GM18909 (cell line): Measurements from ENCODE around the gene RGS11.
"Not testable (repeated sequence)": the region's sequence is repeated elsewhere in the genome, so short reads cannot be mapped to it uniquely, and the experiment has no call there.

Source experiments
- ATAC-seq: cut with Tn5 transposase; IDR thresholded peaks from one replicate; pipeline ENCODE4 v1.9.1; 2021; ENCODE audit warnings: mild to moderate bottlenecking; ENCODE audit not compliant: unreplicated experiment, poor library complexity

RGS11 gene

DNA sequence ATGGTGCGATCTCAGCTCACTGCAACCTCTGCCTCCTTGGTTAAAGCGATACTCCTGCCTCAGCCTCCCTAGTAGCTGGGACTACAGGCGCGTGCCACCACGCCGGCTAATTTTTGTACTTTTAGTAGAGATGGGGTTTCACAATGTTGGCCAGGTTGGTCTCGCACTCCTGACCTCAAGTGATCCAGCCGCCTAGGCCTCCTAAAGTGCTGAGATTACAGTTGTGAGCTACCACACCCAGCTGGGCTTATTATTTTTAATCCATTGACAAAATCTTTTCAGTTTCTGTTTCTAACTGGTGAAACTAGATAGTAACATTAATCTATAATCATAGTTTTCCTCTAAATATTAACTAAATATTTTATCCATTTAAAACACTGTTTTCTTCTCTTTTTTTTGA is 35.2 kb downstream of the RGS11 start:
- ATAC-seq, result no peak

DNA sequence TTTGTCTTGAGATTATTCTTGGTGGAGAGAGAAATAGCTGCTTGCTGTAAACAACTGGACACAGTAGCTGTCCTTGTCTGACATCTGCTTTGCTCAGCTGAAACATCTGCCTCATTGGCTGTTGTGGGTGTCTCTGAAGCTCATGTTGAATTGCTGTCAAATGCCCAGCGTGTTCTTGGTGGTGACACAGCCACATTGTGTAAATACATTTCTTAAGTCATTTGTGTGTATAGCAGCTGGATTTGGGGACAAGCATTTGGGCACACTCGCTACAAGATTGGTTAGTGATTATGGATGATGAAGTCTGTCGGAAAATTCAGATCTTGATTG is 35.8 kb downstream of the RGS11 start:
- no peak for ATAC-seq

DNA sequence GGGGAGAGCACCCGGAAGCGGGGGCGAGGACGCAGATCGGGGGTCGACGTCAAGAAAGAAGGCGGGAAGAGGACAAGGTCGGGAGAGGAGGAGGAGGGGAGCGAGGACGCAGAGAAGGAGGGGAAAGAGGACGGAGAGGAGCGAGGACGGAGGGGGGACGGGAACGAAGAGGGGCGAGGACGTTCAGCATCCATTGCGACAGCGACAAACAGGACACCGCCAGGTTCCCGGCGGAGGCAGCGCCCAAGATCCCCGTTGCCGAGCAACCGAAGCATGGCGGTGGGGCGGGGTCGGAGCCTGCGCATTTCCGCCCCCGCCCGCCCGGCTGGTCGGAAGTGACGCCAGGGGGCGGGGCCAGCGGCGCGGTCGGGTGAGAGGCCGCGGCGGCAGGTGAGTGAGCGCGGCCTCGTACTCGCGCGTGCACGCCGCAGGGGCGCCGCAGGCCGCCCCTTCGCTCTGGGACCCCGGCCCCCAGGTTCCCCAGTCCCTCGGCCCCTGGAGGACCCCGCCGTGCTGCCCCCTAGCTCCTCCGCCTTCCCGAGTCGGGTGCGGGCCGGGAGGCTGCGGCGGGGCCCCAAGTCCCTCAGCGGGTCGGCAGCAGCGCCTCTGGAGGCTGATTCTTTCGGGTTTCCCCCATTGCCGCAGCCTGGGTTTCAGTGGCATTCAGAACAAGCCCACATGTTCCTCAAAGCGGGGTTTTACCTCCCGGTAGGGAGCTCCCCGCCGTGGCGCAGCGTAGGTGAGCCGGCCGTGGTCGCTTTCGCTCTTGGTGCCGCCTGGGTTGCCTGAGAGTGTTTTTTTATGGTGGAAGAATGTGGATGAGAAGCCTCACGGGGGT is 41.1 kb downstream of the RGS11 start, which contains the start of gene FAM234A:
FAM234A (plus strand) TSS at position 354 of the 838 bp plus-strand sequence. CDS start 19,593 bp downstream, outside the sequence.
- ATAC-seq, result peak; percentile 84

DNA sequence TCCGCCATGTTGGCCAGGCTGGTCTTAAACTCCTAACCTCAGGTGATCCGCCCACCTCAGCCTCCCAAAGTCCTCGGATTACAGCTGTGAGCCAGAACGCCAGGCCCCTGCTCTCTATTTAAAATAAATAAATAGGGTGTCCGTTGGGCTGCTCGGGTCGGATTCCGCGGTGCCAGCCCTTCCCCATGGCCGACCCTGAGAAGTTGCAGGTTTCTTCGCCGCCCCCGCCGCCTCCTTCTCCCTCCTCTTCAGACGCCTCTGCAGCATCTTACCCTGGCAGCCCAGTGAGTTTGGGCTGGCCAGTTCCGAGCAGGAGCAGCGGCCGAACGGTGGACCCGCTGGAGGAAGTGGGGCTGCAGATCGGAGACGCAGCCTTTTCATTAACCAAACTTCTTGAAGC is 44.8 kb downstream of the RGS11 start:
- ATAC-seq, result no peak

DNA sequence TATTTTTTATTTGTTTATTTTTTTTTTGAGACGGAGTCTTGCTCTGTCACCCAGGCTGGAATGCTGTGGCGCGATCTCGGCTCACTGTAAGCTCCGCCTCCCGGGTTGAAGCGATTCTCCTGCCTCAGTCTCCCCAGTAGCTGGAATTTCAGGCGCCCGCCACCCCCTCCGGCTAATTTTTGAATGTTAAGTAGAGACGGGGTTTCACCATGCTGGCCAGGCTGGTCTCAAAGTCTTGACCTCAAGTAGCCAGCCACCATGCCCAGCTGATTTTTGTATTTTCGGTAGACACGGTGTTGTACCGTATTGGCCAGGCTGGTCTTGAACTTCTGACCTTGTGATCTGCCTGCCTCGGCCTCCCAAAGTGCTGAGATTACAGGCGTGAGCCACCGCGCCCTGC is 45.4 kb downstream of the RGS11 start:
- ATAC-seq, result not testable (repeated sequence)

DNA sequence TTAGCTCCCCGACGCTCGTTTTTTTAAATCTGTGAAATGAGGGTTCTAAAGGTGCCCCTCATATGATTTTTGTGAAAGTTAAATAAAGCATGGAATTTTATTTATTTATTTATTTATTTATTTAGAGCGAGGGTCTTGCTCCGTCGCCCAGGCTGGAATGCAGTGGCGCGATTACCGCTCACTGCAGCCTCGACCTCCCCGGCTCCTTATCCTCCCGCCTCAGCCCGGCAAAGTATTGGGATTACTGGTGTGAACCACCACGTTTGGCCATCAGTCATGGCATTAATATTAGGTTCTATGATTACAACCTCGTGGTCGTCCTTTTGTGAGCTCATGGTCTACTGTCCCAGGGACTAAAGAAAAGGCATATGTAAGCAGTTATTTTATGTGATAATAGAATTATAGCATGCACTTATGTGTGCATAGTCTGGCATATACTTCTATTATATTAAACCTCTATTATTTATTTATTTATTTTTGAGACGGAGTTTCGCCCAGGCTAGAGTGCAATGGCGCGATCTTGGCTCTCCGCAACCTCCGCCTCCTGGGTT is 45.9 kb downstream of the RGS11 start:
- no peak for ATAC-seq

DNA sequence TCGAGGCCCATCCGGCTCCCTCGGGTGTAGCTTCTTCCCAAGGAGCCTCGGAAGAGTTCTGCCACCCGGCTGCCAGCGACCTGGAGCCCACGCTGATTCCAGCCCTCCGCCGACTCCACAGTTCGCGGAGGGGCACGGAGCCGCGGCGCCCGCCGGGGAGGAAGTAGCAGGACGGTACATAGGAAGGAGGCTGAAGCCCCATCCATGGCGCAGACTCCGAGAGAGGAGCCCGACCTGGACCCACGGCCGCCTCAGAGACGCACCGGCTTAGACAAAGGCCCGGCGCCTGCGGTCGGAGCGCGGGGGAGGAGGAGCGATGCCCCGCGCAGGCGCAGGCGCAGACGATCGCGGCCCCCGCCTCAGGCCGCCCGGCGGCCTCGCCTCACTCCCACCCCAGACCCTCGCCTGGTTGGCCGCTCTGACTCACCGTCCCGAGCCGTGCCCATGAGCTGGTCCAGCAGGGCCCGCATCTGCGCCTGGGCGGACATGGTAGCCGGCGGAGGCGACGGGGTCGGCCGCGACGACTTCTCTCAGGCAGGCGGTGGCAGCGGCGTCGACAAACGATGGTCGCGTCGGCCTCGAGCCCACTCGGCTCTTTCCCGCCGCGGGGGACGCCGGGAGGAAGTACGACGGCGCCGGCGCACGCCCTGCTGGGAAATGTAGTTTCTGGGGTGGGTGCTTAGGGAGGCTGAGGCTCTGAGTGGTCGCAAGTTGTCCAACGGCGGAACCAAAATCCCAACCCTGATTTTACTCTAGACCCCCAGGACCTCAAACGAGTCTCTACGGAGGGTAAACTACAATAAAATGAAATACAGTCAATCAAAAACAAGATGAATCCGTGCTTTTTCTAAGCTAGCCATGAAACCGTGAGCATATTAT is 46.7 kb downstream of the RGS11 start, which contains the start of gene LUC7L:
LUC7L (minus strand) TSS at position 598 of the 879 bp plus-strand sequence; CDS start at position 488, 110 bp downstream.
- ATAC-seq, result peak; percentile 80

DNA sequence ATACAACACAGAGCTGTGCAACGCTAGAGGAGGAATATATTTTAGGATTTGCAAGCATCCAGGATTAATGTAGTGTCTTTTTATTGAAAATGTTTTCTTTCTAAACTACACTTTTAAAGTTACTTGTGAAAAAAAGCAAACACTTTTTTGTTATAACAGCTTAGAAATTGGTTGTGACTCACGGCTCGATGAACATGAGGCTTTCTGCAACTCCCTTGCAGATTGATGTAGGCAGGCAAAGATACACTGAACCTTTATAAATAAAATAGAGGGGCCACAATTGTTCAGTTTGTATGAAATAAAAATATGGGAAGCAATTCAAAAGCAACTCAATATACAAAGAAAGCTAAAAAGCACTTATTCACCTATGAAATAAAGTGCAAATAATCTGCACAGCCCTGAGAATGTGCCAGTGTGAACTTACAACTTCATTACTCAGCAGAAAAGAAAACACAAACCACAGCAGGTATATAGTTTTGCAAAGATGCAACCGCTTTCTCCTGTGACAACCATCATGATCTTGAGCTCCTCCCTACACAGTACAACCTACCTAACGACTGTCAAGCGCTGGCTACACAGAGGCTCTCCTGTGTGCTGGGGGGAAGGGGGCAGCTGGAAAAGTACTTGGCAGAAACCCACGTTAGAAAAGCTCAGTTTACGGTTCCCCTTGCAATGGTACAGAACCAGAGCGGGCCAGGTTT is 47.4 kb downstream of the RGS11 start:
- peak; percentile 9 for ATAC-seq

DNA sequence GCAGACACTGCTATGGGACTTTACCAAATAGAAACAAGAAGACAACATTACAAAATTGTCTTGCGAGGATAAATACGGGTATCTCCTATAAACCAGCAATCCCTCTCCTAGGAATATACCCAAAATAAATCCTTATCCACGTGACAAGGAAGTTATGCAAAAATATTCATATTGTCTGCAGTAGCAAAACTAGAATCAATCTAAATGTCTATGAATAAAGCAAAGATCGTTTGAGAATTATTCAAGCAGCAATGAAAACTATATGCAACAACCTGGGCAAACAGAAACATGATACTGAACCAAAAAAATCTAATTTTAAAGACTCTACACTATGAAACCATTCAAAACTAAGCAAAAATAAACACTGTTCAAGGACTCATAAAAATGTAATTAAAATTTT is 55.7 kb downstream of the RGS11 start:
- no peak for ATAC-seq
